SK-N-MC (cell line): ENCODE data around the gene CXXC1.

ENCODE experiments used
- EZH2 ChIP-seq: fragments of 200-600 bp; sonication (generic); IDR thresholded peaks from one replicate; pipeline ENCODE4 v1.6.1; 2017; ENCODE audit warnings: antibody characterized with exemption
- POLR2AphosphoS5 ChIP-seq: IDR thresholded peaks from 2 replicates; pipeline ENCODE4 v1.6.1; 2012; ENCODE audit warnings: mild to moderate bottlenecking, low read depth, low read length, borderline replicate concordance

- TF ChIP-seq POLR2AphosphoS5: no peak
- TF ChIP-seq EZH2: no peak
Observed at GRCh38 chr18:50313873-50314460, 26.5 kb upstream of the CXXC1 start.
